HL-60 (cell line): ENCODE data around the gene NSUN2.

Experiments used
- DNase-seq, 2 experiments: peaks; one replicate each; pipeline ENCODE4 v3.0.0-alpha.2; 2010 to 2020; ENCODE audit warnings: low read depth in 1 of 2, low spot score in 1 of 2
- H3K27ac ChIP-seq: fragments of 250-450 bp; sonication (Bioruptor Pico); replicated peaks from 2 replicates; pipeline ENCODE4 v1.5.1; 2020; ENCODE audit warnings: mild to moderate bottlenecking, moderate library complexity
- H3K27me3 ChIP-seq: fragments of 250-450 bp; sonication (Bioruptor Pico); 2 replicates; pipeline ENCODE4 v1.5.1; 2021; ENCODE audit warnings: mild to moderate bottlenecking, moderate library complexity; ENCODE audit not compliant: insufficient read depth, poor library complexity, severe bottlenecking
- H3K4me3 ChIP-seq: replicated peaks from 2 replicates; pipeline ENCODE4 v1.5.1; 2011; ENCODE audit warnings: mild to moderate bottlenecking, control low read depth, low read length; ENCODE audit not compliant: insufficient read depth
- CTCF ChIP-seq: IDR thresholded peaks from one replicate; pipeline ENCODE4 v1.5.1; 2011; ENCODE audit warnings: low read length, control low read depth, inconsistent platforms; ENCODE audit not compliant: insufficient read depth
- GABPA ChIP-seq: IDR thresholded peaks from 2 replicates; pipeline ENCODE4 v1.6.1; 2012; ENCODE audit warnings: low read depth
- POLR2AphosphoS5 ChIP-seq: IDR thresholded peaks from 2 replicates; pipeline ENCODE4 v1.6.1; 2012; ENCODE audit warnings: low read depth
- REST ChIP-seq: IDR thresholded peaks from 2 replicates; pipeline ENCODE4 v1.6.1; 2012; ENCODE audit warnings: low read depth; ENCODE audit not compliant: insufficient replicate concordance
- SPI1 ChIP-seq: IDR thresholded peaks from 2 replicates; pipeline ENCODE4 v1.6.1; 2012; ENCODE audit warnings: low read depth, mild to moderate bottlenecking, borderline replicate concordance

NSUN2 gene

GRCh38 chr5:6556802-6557102 is 76.1 kb downstream of the NSUN2 start:
- no peak for TF ChIP-seq SPI1
- no peak for TF ChIP-seq REST
- TF ChIP-seq GABPA, result no peak
- TF ChIP-seq CTCF, result no peak
- TF ChIP-seq POLR2AphosphoS5, result no peak
- Histone ChIP-seq H3K4me3 (no peak overlapping the region), H3K27ac (no peak overlapping the region), H3K27me3 (no peaks in the 10 kb centered on the region)
- DNase-seq, result no peak

GRCh38 chr5:6556089-6556801 is 76.6 kb downstream of the NSUN2 start:
- TF ChIP-seq SPI1 (no peak), CTCF (no peak), REST (no peak), POLR2AphosphoS5 (no peak), GABPA (no peak)
- Histone ChIP-seq H3K27me3 (no peaks in the 10 kb centered on the region), H3K4me3 (no peak overlapping the region), H3K27ac (no peak overlapping the region)
- no peak for DNase-seq

GRCh38 chr5:6554812-6555211 is 78.0 kb downstream of the NSUN2 start:
- Histone ChIP-seq H3K27ac (no peak overlapping the region), H3K27me3 (no peaks in the 10 kb centered on the region), H3K4me3 (no peak overlapping the region)
- TF ChIP-seq CTCF, result no peak
- TF ChIP-seq GABPA, result no peak
- no peak for TF ChIP-seq POLR2AphosphoS5
- TF ChIP-seq SPI1, result no peak
- no peak for TF ChIP-seq REST
- no peak for DNase-seq
